Measurements from ENCODE around the gene SLC5A10. TPM values are rescaled to one million over a fixed set of nuclear protein-coding genes. Genes with fewer than 3 reads are reported as not detected.
"Not testable (repeated sequence)": the region's sequence is repeated elsewhere in the genome, so short reads cannot be mapped to it uniquely, and the experiment has no call there.

Gene SLC5A10
- total RNA-seq, 1 experiment from 2014 or later = not detected

GRCh38 chr17:19029740-19030139 is 77.8 kb downstream of the SLC5A10 start:
- DNase-seq (ENCODE audit: low read depth, low spot score); BruUV-seq (replicated peaks); H3K4me1 ChIP-seq (ENCODE audit: control insufficient read depth, insufficient read depth, low read length); H3K27me3 ChIP-seq (ENCODE audit: control insufficient read depth, insufficient read depth, low read length); H3K9me3 ChIP-seq (ENCODE audit: control insufficient read depth, insufficient read depth, low read depth, low read length); CTCF ChIA-PET; H3K4me3 ChIP-seq (ENCODE audit: low read depth in 2 of 2, low read length in 2 of 2); POLR2A ChIA-PET; ATAC-seq; intact Hi-C loops (cut with micrococcal nuclease; ENCODE audit: unreplicated experiment); H3K27ac ChIP-seq (ENCODE audit: low read length); H3K36me3 ChIP-seq (ENCODE audit: control insufficient read depth, insufficient read depth, low read length); in situ Hi-C loops (cut with HindIII; ENCODE audit: low pct_unique_long_range_greater_than_20kb, low sequenced_read_pairs): not testable (repeated sequence)

GRCh38 chr17:19030771-19031449 is 78.9 kb downstream of the SLC5A10 start:
- ATAC-seq = peak; percentile 35
- H3K27ac ChIP-seq (ENCODE audit: low read length); H3K4me1 ChIP-seq (ENCODE audit: control insufficient read depth, insufficient read depth, low read length); H3K36me3 ChIP-seq (ENCODE audit: control insufficient read depth, insufficient read depth, low read length); in situ Hi-C loops (cut with HindIII; ENCODE audit: low pct_unique_long_range_greater_than_20kb, low sequenced_read_pairs); CTCF ChIA-PET; H3K4me3 ChIP-seq (ENCODE audit: low read depth in 2 of 2, low read length in 2 of 2); POLR2A ChIA-PET; intact Hi-C loops (cut with micrococcal nuclease; ENCODE audit: unreplicated experiment); DNase-seq (ENCODE audit: low read depth, low spot score); BruUV-seq (replicated peaks); H3K9me3 ChIP-seq (ENCODE audit: control insufficient read depth, insufficient read depth, low read depth, low read length); H3K27me3 ChIP-seq (ENCODE audit: control insufficient read depth, insufficient read depth, low read length): not testable (repeated sequence)

DNA sequence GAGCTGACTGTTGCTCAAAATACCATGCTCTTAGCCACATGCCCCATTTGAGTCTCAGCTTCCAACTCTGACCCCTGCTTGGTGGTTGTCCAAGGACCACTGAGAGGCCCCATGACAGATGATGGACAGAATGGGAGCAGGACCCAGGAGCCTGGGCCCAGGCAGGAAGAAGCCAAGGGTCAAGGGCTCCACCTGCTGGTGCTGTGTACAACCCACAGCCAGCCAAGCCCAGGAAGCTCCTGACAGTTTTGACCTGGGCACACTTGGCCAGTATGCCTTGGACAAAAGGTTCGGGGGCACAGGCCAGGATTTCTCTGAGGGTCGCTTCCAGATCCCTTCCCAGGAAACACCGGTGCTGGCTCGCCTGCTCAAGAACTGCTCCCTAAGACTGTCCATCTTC is 79.8 kb downstream of the SLC5A10 start:
- peak; percentile 93 for ATAC-seq
- DNase-seq (ENCODE audit: low read depth, low spot score); in situ Hi-C loops (cut with HindIII; ENCODE audit: low pct_unique_long_range_greater_than_20kb, low sequenced_read_pairs); H3K36me3 ChIP-seq (ENCODE audit: control insufficient read depth, insufficient read depth, low read length); intact Hi-C loops (cut with micrococcal nuclease; ENCODE audit: unreplicated experiment); CTCF ChIA-PET; H3K27me3 ChIP-seq (ENCODE audit: control insufficient read depth, insufficient read depth, low read length); H3K27ac ChIP-seq (ENCODE audit: low read length); POLR2A ChIA-PET; H3K9me3 ChIP-seq (ENCODE audit: control insufficient read depth, insufficient read depth, low read depth, low read length); H3K4me3 ChIP-seq (ENCODE audit: low read depth in 2 of 2, low read length in 2 of 2); H3K4me1 ChIP-seq (ENCODE audit: control insufficient read depth, insufficient read depth, low read length); BruUV-seq (replicated peaks): not testable (repeated sequence)

DNA sequence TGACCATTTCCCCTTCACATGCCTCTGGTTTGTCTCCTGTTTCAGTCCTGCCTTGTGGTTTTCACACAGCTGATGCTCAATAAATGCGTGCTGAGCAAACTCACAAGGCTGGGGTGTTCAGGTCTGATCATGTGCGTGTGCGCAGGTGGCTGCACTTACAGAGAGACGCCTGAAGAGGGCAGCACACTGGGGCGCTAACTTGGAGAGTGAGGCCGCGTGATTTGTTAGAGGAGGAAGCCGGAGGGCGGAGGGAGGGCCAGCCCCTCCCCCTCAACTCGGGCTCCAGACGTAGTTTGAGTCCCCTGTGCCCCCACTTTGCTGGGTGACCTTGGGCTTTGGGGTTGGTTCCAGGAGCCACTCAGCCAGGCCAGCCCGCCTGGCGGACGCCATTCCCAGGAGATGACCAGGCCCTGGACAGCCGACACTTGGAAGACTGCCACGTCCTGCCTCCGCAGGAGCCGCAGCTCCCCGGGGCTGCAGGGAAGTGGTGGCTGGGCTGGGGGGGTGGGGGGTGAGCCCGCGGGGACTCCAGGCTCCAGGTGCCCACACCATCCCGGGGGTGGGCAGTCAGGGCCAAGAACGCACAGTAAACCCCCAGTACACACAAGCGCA is 80.5 kb downstream of the SLC5A10 start:
- BruUV-seq (replicated peaks); CTCF ChIA-PET; in situ Hi-C loops (cut with HindIII; ENCODE audit: low pct_unique_long_range_greater_than_20kb, low sequenced_read_pairs); H3K4me3 ChIP-seq (ENCODE audit: low read depth in 2 of 2, low read length in 2 of 2); H3K27me3 ChIP-seq (ENCODE audit: control insufficient read depth, insufficient read depth, low read length); H3K4me1 ChIP-seq (ENCODE audit: control insufficient read depth, insufficient read depth, low read length); intact Hi-C loops (cut with micrococcal nuclease; ENCODE audit: unreplicated experiment); H3K9me3 ChIP-seq (ENCODE audit: control insufficient read depth, insufficient read depth, low read depth, low read length); H3K36me3 ChIP-seq (ENCODE audit: control insufficient read depth, insufficient read depth, low read length); DNase-seq (ENCODE audit: low read depth, low spot score); H3K27ac ChIP-seq (ENCODE audit: low read length); POLR2A ChIA-PET: not testable (repeated sequence)
- ATAC-seq = peak; percentile 82

- H3K9me3 ChIP-seq (ENCODE audit: control insufficient read depth, insufficient read depth, low read depth, low read length); H3K4me3 ChIP-seq (ENCODE audit: low read depth in 2 of 2, low read length in 2 of 2); H3K36me3 ChIP-seq (ENCODE audit: control insufficient read depth, insufficient read depth, low read length); CTCF ChIA-PET; BruUV-seq (replicated peaks); H3K4me1 ChIP-seq (ENCODE audit: control insufficient read depth, insufficient read depth, low read length); H3K27ac ChIP-seq (ENCODE audit: low read length); DNase-seq (ENCODE audit: low read depth, low spot score); H3K27me3 ChIP-seq (ENCODE audit: control insufficient read depth, insufficient read depth, low read length); ATAC-seq; POLR2A ChIA-PET; intact Hi-C loops (cut with micrococcal nuclease; ENCODE audit: unreplicated experiment); in situ Hi-C loops (cut with HindIII; ENCODE audit: low pct_unique_long_range_greater_than_20kb, low sequenced_read_pairs): not testable (repeated sequence)
These were observed 84.2 kb downstream of the SLC5A10 start for GRCh38 chr17:19036186-19036585.

DNA sequence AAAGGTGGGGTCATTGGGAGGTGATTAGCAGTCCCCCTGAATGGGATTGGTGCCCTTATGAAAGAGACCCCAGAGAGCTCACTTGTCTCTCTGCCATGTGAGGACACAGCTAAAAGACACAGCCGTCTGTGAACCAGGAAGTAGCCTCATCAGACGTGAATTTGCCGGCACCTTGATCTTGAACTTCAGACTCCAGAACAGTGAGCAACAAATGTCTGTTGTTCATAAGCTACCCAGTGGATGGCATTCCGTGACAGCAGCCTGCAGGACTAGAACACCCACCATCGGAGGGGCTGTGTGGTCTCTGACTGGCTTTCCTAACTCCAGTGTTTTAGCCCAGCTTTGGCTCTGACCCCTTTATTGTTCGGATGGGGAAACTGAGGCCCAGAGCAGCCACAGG is 85.6 kb downstream of the SLC5A10 start:
- H3K36me3 ChIP-seq (ENCODE audit: control insufficient read depth, insufficient read depth, low read length); H3K27me3 ChIP-seq (ENCODE audit: control insufficient read depth, insufficient read depth, low read length); H3K4me1 ChIP-seq (ENCODE audit: control insufficient read depth, insufficient read depth, low read length); BruUV-seq (replicated peaks); POLR2A ChIA-PET; DNase-seq (ENCODE audit: low read depth, low spot score); H3K4me3 ChIP-seq (ENCODE audit: low read depth in 2 of 2, low read length in 2 of 2); in situ Hi-C loops (cut with HindIII; ENCODE audit: low pct_unique_long_range_greater_than_20kb, low sequenced_read_pairs); CTCF ChIA-PET; intact Hi-C loops (cut with micrococcal nuclease; ENCODE audit: unreplicated experiment); H3K9me3 ChIP-seq (ENCODE audit: control insufficient read depth, insufficient read depth, low read depth, low read length); H3K27ac ChIP-seq (ENCODE audit: low read length): not testable (repeated sequence)
- 0 out of 2 replicates have a peak, but pooled peaks have one; percentile 18 for ATAC-seq

GRCh38 chr17:19038007-19038406 is 86.0 kb downstream of the SLC5A10 start:
- H3K36me3 ChIP-seq (ENCODE audit: control insufficient read depth, insufficient read depth, low read length); H3K27me3 ChIP-seq (ENCODE audit: control insufficient read depth, insufficient read depth, low read length); H3K4me1 ChIP-seq (ENCODE audit: control insufficient read depth, insufficient read depth, low read length); POLR2A ChIA-PET; intact Hi-C loops (cut with micrococcal nuclease; ENCODE audit: unreplicated experiment); DNase-seq (ENCODE audit: low read depth, low spot score); in situ Hi-C loops (cut with HindIII; ENCODE audit: low pct_unique_long_range_greater_than_20kb, low sequenced_read_pairs); CTCF ChIA-PET; H3K27ac ChIP-seq (ENCODE audit: low read length); H3K4me3 ChIP-seq (ENCODE audit: low read depth in 2 of 2, low read length in 2 of 2); BruUV-seq (replicated peaks); H3K9me3 ChIP-seq (ENCODE audit: control insufficient read depth, insufficient read depth, low read depth, low read length): not testable (repeated sequence)
- peak; percentile 80 for ATAC-seq

Data from Panc1 (cell line).